K562 (cell line): Measurements from ENCODE around the gene SLC44A1. TPM values are rescaled to one million over a fixed set of nuclear protein-coding genes. Genes with fewer than 3 reads are reported as not detected.

ENCODE experiments used
- ATAC-seq: fragments of 200-7000 bp; cut with Tn5 transposase; 3 replicates; pipeline ENCODE4 v1.9.1; 2020; ENCODE audit warnings: moderate library complexity
- BruUV-seq: library from RNA; stranded (reverse); fragments of 400-500 nt; replicated peaks from 2 replicates; lab custom pipeline; 2021; lab: Mats Ljungman, UMichigan
- CTCF ChIA-PET: fragments of 300-600 bp; formaldehyde crosslinking; extraction: SDS; loops from one replicate; lab custom pipeline; 2021; ENCODE audit warnings: low intra/inter-chr PET ratio; lab: Yijun Ruan, JAX
- POLR2A ChIA-PET: fragments of 300-600, 350-650 bp; sonication (Branson Sonifier 250); formaldehyde crosslinking; extraction: SDS; loops from one replicate; lab custom pipeline; 2021; ENCODE audit warnings: antibody characterized with exemption, inconsistent platforms; lab: Yijun Ruan, JAX
- DNase-seq, 4 experiments: peaks; one replicate each; pipeline versions ENCODE4 v3.0.0 to v3.0.0-alpha.2; 2011 to 2018; ENCODE audit warnings: low spot score in 3 of 4, mixed read lengths in 3 of 4; ENCODE audit errors: extremely low read depth in 1 of 4
- FAIRE-seq: peaks from 2 replicates; lab custom pipeline; 2011; peaks lifted over from hg19 to GRCh38; lab: Jason Lieb, UNC
- H2AFZ ChIP-seq: 2 replicates; pipeline ENCODE4 v1.6.0; 2011; ENCODE audit warnings: low read depth, low read length, control low read depth, inconsistent platforms
- H3K27ac ChIP-seq: fragments of 200-600 bp; 3 replicates; pipeline ENCODE4 v1.8.0; 2011; ENCODE audit warnings: low read depth, mild to moderate bottlenecking, control low read depth, inconsistent platforms, low read length, moderate library complexity, mixed read lengths; ENCODE audit errors: extremely low read depth
- H3K27me3 ChIP-seq, 2 experiments: fragments of 300-600 bp in 1 of 2; 2 replicates in 1 of 2; 3 replicates in 1 of 2; pipeline versions ENCODE4 v1.6.0 to v1.8.0; 2011; ENCODE audit warnings: inconsistent platforms in 2 of 2, low read length in 2 of 2, mild to moderate bottlenecking in 1 of 2, mixed read lengths in 1 of 2, moderate library complexity in 1 of 2; ENCODE audit not compliant: control insufficient read depth in 2 of 2, insufficient read depth in 2 of 2
- H3K36me3 ChIP-seq: fragments of 300-600 bp; 3 replicates; pipeline ENCODE4 v1.8.0; 2011; ENCODE audit warnings: mild to moderate bottlenecking, low read length, inconsistent platforms; ENCODE audit not compliant: control insufficient read depth, insufficient read depth
- H3K4me1 ChIP-seq, 2 experiments: fragments of 200-600 bp in 1 of 2; replicated peaks in 1 of 2; 2 replicates in 1 of 2; 3 replicates in 1 of 2; pipeline versions ENCODE4 v1.5.1 to v1.8.0; 2011; ENCODE audit warnings: inconsistent platforms in 2 of 2, low read length in 2 of 2, mild to moderate bottlenecking in 1 of 2, mixed read lengths in 1 of 2, moderate library complexity in 1 of 2; ENCODE audit not compliant: control insufficient read depth in 2 of 2, insufficient read depth in 2 of 2
- H3K4me2 ChIP-seq: 2 replicates; pipeline ENCODE4 v1.6.1; 2011; ENCODE audit warnings: low read length, control low read depth, inconsistent platforms, mixed read lengths; ENCODE audit not compliant: insufficient read depth
- H3K4me3 ChIP-seq: fragments of 200-600 bp; sonication (generic), shearing (Covaris generic); 2 replicates; pipeline ENCODE4 v1.5.1; 2016; ENCODE audit warnings: control low read depth, inconsistent platforms
- H3K79me2 ChIP-seq: fragments of 200-600 bp; 3 replicates; pipeline ENCODE4 v1.8.0; 2011; ENCODE audit warnings: low read length, inconsistent platforms; ENCODE audit not compliant: control insufficient read depth, insufficient read depth
- H3K9ac ChIP-seq, 2 experiments: 2 replicates each; pipeline versions ENCODE4 v1.6.0 to v1.6.1; 2011; ENCODE audit warnings: low read depth in 2 of 2, low read length in 2 of 2, control low read depth in 1 of 2, inconsistent platforms in 1 of 2, mild to moderate bottlenecking in 1 of 2, mixed read lengths in 1 of 2; ENCODE audit not compliant: insufficient read depth in 1 of 2
- H3K9me1 ChIP-seq: one replicate; pipeline ENCODE4 v1.6.0; 2011; ENCODE audit warnings: inconsistent platforms, mild to moderate bottlenecking, low read length, moderate library complexity; ENCODE audit not compliant: control insufficient read depth, insufficient read depth
- H3K9me3 ChIP-seq: replicated peaks from 2 replicates; pipeline ENCODE4 v1.5.1; 2011; ENCODE audit warnings: low read depth, low read length, inconsistent platforms; ENCODE audit not compliant: control insufficient read depth, insufficient read depth
- H4K20me1 ChIP-seq: replicated peaks from 2 replicates; pipeline ENCODE4 v1.6.1; 2011; ENCODE audit warnings: low read length, inconsistent platforms, mixed read lengths; ENCODE audit not compliant: control insufficient read depth, insufficient read depth
- GTF2A2 ChIP-seq: IDR thresholded peaks from 2 replicates; pipeline ENCODE4 v1.6.1; 2016; ENCODE audit warnings: mild to moderate bottlenecking, missing genetic modification characterization, missing compliant biosample characterization
- NR2C2 ChIP-seq, 2 experiments: fragments of 200-800 bp in 1 of 2; sonication (Bioruptor generic) in 1 of 2; sonication (generic) in 1 of 2; formaldehyde crosslinking in 1 of 2; IDR thresholded peaks; 2 replicates each; pipeline versions ENCODE4 v1.6.1 to v1.8.0; 2016 to 2022; ENCODE audit warnings: mild to moderate bottlenecking in 1 of 2, missing compliant biosample characterization in 1 of 2, missing genetic modification characterization in 1 of 2, missing genetic modification reagents in 1 of 2
- RUNX1 ChIP-seq: sonication (generic); IDR thresholded peaks from 2 replicates; pipeline ENCODE4 v1.6.1; 2016; ENCODE audit warnings: antibody characterized with exemption, low read depth
- SREBF1 ChIP-seq: fragments of 150-350 bp; IDR thresholded peaks from 2 replicates; pipeline ENCODE4 v1.6.1; 2014; ENCODE audit warnings: antibody characterized with exemption, low read depth, low read length, borderline replicate concordance
- ZNF3 ChIP-seq: fragments of 250-450 bp; sonication (Bioruptor Pico); IDR thresholded peaks from 2 replicates; pipeline ENCODE4 v1.5.0; 2021; ENCODE audit warnings: mild to moderate bottlenecking, moderate library complexity
- WGBS: fragments of 100-300 bp; shearing (Covaris generic); methylation state at CpG from one replicate; pipeline ENCODE4 v1.1.6; 2016; ENCODE audit warnings: low coverage, mixed read lengths; ENCODE audit not compliant: insufficient coverage; ENCODE audit errors: missing lambda C conversion rate; 5-methylcytosine and 5-hydroxymethylcytosine counted together
- in situ Hi-C: fragments of 300-500 bp; cut with MboI; formaldehyde crosslinking; loops from 4 replicates; pipeline ENCODE4 v1.15.0; 2018; ENCODE audit warnings: inconsistent platforms, mixed read lengths
- intact Hi-C: fragments of 100-400 bp; cut with micrococcal nuclease; formaldehyde crosslinking; loops from 2 replicates; pipeline ENCODE4 v1.14.2; 2022
- polyA plus RNA-seq, 8 experiments: library from polyadenylated mRNA; depleted of rRNA in 4 of 8; stranded (reverse) in 5 of 8; unstranded in 3 of 8; fragments of >200 nt; fragmentation: Nextera tagmentation in 2 of 8; fragmentation: Illumina TruSeq in 1 of 8; extraction: Ambion mirVana in 2 of 8; extraction: Trizol in 1 of 8; gene quantifications; 2 replicates each; pipeline versions ENCODE4 v1.2.1 to v1.2.3, GENCODE V29; 2011 to 2014; ENCODE audit warnings: inconsistent platforms in 1 of 8, missing spikeins in 1 of 8
- total RNA-seq, 7 experiments: library from RNA; depleted of rRNA in 6 of 7; stranded (reverse); fragments of >200 nt in 6 of 7; fragmentation: Illumina TruSeq in 2 of 7; extraction: Trizol in 2 of 7; gene quantifications; 2 replicates each; pipeline versions ENCODE4 v1.2.1 to v1.2.3, GENCODE V29; 2011 to 2021; ENCODE audit warnings: low replicate concordance in 1 of 7

Gene SLC44A1
- total and polyA plus RNA-seq, 9 of the 15 experiments (the other 6 are each of a cell fraction or from before 2014, with no cell fraction given): 0.11 to 0.59 (median 0.30) TPM

GRCh38 chr9:105241356-105242043 is 3.0 kb upstream of the SLC44A1 start:
- CTCF ChIA-PET: no interaction called here
- no peak for DNase-seq
- no peak for ATAC-seq
- H3K9ac ChIP-seq: no peak overlapping the region
- intact Hi-C loops: loop anchor here (10.0 kb wide), 1 partner anchor 447 kb away; no protein-coding TSS in a partner anchor
- no peak overlapping the region for H3K4me3 ChIP-seq
- H3K79me2 ChIP-seq: no peaks in the 10 kb centered on the region
- TF ChIP-seq RUNX1 (no peak), SREBF1 (no peak), NR2C2 (CRISPR knock-in tag; IDR thresholded peaks at IDR 0.05) (no peak), NR2C2 (tag; IDR thresholded peaks at IDR 0.05) (no peak), GTF2A2 (tag) (no peak), ZNF3 (no peak)
- TF ChIP-seq, all 486 proteins: peak for 0
- Histone ChIP-seq H3K4me2 (no peak overlapping the region), H3K36me3 (no peaks in the 10 kb centered on the region), H2AFZ (no peak overlapping the region), H3K9me3 (no peaks in the 10 kb centered on the region), H4K20me1 (no peaks in the 10 kb centered on the region), H3K27ac (no peak overlapping the region), H3K4me1 (peaks cover 6 to 16% of the 10 kb centered on the region in 2 experiments; a peak in 4 of 5 replicates), H3K9me1 (no peaks in the 10 kb centered on the region), H3K27me3 (peaks cover 9% of the 10 kb centered on the region in 2 experiments)
- no peak for FAIRE-seq
- WGBS: 6% methylated on average over 4 of the region's 4 CpGs
- POLR2A ChIA-PET: no interaction called here
- no TSS peak for BruUV-seq
- in situ Hi-C loops: no loop called here
